ENCODE data around the gene RTN4R.

DNA sequence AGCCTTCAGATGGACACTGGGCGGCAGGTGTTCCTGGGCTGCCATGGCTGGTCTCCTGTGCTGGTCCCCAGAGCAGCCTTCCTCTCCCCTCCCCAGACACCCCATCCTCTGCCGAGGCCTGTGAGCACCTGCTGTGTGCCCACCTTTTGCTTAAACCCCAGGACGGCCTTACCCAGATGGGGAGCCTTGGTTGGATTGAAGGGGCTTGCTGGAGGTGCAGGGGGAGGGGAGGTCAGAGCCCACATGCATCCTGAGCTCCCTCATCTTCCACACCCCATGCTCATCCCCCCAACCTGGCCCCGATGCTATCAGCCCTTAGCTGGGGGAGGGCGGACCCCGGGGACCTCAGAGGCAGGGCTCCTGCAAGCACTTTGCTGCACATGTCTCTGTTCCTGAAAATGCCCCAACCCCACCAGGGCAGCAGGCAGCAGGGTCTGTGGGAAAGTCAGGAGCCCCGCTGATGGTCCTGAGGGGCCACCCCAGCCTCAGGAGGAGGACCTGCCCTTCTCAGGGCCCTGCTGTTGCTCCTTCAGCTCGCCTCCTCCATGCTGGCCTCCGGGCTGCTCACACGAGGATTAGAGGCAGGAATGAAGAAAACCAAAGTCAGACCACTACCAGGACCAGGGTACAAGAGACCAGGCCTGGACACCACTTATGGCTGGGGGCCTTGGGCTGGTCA, 75.7 kb downstream of the RTN4R start:
- TF ChIP-seq CHD1 (IDR thresholded peaks at IDR 0.05; ENCODE audit: low read length) = no peak
- TF ChIP-seq TAF15 (IDR thresholded peaks at IDR 0.05; ENCODE audit: low read depth, low read length) = no peak
- no peak for TF ChIP-seq EZH2 (IDR thresholded peaks at IDR 0.05; ENCODE audit: borderline replicate concordance, low read depth, low read length)
- no peak for TF ChIP-seq NFE2L1 (tag; IDR thresholded peaks at IDR 0.05; ENCODE audit: borderline replicate concordance, low read depth)
- no peak for TF ChIP-seq YY1 (IDR thresholded peaks at IDR 0.05; ENCODE audit: borderline replicate concordance in 1 of 3, control insufficient read depth in 1 of 3, extremely low read depth in 1 of 3, insufficient read depth in 3 of 3, insufficient read length in 1 of 3, insufficient replicate concordance in 2 of 3, low read depth in 1 of 3, low read length in 2 of 3)
- TF ChIP-seq SMC3 (conservative IDR thresholded peaks at IDR 0.05; ENCODE audit: insufficient read depth, low read depth, low read length) = no peak
- no peak for TF ChIP-seq TCFL5 (CRISPR knock-in tag; conservative IDR thresholded peaks at IDR 0.05)
- TF ChIP-seq ZNF224 (CRISPR knock-in tag; IDR thresholded peaks at IDR 0.05) = no peak
- TF ChIP-seq CREB1 (IDR thresholded peaks at IDR 0.05) = no peak
- no peak; the same call in 1 of the 2 replicates for TF ChIP-seq CREB1 (CRISPR knock-in tag; IDR thresholded peaks at IDR 0.05)
- TF ChIP-seq KLF6 (CRISPR knock-in tag; IDR thresholded peaks at IDR 0.05; ENCODE audit: borderline replicate concordance) = no peak

All from K562 (cell line).